Spleen (tissue), 7 donors: ENCODE data around the gene SRPRA.

Experiments used
- POLR2A ChIP-seq, 3 donors: fragments of 450-650 bp; IDR thresholded peaks; one replicate each; pipeline ENCODE4 v1.5.1; 2017; ENCODE audit warnings: antibody characterized with exemption in 3 of 3, mild to moderate bottlenecking in 1 of 3
- POLR2AphosphoS5 ChIP-seq, 3 donors: sonication (generic); formaldehyde crosslinking; IDR thresholded peaks; one replicate each; pipeline ENCODE4 v1.5.1; 2017; ENCODE audit warnings: antibody characterized with exemption in 3 of 3
- TF ChIP-seq, protein P1 (sequence below), 11 experiments: fragments of 200-600 bp in 7 of 11; fragments of 450-650 bp in 4 of 11; sonication (generic) in 4 of 11; IDR thresholded peaks in 8 of 11; conservative IDR thresholded peaks in 3 of 11; 1 replicate in 7 of 11; 2 replicates in 4 of 11; pipeline versions ENCODE4 v1.4.0 to v1.8.0; 2016 to 2021; ENCODE audit warnings: antibody characterized with exemption in 11 of 11, inconsistent platforms in 4 of 11, mild to moderate bottlenecking in 1 of 11
- donor health status: DM: no; HTN: no; CAD: no; lungs with moderate emphysema.
- donor health status: DM: no; HTN: no; CAD: no.
- donor health status: DM: no; HTN: no; CAD: no.

DNA sequence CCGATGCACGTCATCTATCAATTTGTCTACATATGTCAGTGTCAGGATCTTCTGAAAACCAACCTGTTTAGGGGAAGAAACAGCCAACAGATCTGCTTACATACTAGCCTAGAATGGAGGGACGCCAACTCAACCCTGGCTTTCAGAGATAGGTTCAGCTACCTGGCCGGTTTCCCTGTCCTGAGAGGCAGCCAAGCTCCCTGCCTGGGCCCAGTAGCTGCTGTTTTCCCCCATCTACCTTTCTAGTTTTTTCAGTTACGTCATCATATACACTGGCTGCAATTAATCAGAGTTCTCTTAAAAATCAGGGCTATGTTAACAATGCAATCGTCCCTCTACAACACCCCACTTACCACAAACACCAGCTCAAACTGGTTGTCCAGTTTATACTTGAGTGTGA, 1.0 kb downstream of the SRPRA start:
- TF ChIP-seq, protein P1, sequence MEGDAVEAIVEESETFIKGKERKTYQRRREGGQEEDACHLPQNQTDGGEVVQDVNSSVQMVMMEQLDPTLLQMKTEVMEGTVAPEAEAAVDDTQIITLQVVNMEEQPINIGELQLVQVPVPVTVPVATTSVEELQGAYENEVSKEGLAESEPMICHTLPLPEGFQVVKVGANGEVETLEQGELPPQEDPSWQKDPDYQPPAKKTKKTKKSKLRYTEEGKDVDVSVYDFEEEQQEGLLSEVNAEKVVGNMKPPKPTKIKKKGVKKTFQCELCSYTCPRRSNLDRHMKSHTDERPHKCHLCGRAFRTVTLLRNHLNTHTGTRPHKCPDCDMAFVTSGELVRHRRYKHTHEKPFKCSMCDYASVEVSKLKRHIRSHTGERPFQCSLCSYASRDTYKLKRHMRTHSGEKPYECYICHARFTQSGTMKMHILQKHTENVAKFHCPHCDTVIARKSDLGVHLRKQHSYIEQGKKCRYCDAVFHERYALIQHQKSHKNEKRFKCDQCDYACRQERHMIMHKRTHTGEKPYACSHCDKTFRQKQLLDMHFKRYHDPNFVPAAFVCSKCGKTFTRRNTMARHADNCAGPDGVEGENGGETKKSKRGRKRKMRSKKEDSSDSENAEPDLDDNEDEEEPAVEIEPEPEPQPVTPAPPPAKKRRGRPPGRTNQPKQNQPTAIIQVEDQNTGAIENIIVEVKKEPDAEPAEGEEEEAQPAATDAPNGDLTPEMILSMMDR (IDR thresholded peaks at IDR 0.05 in 8 of 11, conservative IDR thresholded peaks at IDR 0.05 in 3 of 11), result no peak
- TF ChIP-seq POLR2AphosphoS5 (IDR thresholded peaks at IDR 0.05) (no peak), POLR2A (IDR thresholded peaks at IDR 0.05) (no peak)
